ENCODE data around the gene CHADL.

CHADL gene

DNA sequence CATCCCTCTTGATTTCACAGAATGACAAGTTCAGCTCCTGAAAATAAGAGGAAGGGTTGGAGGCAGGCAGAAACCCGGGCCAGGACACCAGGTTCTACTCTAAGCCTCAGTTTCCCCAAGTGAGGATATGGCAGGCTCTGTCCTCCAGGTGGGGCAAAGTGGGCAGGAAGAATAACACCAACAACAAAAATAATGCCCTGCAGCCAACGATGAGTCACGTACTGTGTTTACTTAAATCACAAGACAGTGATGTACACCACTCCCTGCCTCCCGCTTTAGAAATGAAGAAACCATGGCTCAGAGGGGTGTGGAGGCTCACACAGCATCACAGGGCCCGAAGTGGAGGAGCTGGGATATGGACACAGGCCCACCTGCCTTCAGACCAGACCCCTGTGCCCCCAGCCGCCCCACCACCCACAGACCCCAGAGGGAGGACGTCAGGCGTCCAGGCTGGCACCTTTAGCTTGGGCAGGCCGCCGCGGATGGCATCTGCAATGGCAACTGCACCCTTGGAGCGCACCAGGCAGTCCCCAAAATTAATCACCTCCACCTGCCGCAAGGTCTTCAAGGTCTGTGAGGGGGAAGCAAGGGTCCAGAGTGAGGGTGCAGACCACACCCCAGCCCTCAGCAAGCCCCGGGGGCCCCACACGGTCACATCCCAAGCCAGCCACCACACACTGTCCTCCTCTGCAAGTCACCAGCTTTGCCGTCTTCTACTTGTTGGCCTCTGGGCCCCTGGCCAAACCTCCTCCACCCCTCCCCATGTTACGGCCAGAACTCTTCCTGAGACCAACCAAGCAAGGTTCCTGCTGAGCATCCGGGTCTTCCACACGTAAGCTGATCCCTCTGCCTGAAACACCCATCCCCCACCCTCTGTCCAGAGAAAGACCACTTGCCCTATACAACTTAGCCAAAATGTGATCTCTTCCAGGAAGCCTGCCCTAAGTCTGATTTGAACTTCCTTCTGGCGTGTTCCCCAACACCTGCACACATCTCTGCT is 15.8 kb upstream of the CHADL start:
- TF ChIP-seq, protein P1, sequence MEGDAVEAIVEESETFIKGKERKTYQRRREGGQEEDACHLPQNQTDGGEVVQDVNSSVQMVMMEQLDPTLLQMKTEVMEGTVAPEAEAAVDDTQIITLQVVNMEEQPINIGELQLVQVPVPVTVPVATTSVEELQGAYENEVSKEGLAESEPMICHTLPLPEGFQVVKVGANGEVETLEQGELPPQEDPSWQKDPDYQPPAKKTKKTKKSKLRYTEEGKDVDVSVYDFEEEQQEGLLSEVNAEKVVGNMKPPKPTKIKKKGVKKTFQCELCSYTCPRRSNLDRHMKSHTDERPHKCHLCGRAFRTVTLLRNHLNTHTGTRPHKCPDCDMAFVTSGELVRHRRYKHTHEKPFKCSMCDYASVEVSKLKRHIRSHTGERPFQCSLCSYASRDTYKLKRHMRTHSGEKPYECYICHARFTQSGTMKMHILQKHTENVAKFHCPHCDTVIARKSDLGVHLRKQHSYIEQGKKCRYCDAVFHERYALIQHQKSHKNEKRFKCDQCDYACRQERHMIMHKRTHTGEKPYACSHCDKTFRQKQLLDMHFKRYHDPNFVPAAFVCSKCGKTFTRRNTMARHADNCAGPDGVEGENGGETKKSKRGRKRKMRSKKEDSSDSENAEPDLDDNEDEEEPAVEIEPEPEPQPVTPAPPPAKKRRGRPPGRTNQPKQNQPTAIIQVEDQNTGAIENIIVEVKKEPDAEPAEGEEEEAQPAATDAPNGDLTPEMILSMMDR (IDR thresholded peaks at IDR 0.05; ENCODE audit: low read depth, low read length), result peak; percentile 25
- peak; percentile 47 for DNase-seq (ENCODE audit: extremely low read depth, low read depth)

DNA sequence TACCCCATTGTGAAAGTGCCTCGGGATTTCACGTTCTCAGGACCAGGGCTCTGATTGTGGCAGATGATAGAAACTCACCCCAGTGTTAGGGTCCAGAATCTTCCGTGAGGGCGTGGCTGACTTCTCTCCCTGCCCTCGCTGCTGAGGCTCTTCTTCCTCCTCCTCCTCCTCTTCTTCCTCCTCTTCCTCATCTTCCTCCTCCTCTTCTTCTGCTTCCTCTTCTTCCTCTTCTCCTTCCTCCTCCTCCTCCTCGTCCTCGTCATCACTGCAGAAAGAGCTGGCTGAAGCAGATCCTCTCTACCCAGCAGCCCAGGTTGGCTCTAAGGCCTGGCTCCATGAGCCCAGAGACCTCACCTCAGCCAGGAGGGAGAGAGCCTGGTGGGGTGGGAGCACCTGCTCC is 13.5 kb upstream of the CHADL start:
- no peak for DNase-seq (ENCODE audit: extremely low read depth, low read depth)
- TF ChIP-seq, protein P1 (IDR thresholded peaks at IDR 0.05; ENCODE audit: low read depth, low read length), result no peak

DNA sequence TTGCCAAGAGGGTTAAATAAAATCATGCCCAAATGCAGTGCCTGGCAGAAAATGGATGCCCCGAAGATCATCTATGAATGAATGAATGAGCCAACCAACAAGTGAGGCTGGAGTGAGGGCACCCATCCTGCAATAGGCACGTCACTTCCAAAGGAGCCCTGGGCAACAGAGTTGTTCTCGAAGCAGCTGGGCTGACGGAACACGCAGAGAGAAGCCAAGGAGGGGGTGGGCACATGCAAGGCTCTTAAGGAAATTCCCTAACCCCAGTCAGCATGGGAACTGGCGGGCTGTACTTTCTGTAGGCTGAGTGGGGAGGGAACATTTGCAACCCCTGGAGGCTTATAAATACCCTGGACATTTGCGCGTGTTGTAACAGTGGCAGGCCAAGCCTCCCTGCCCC is 11.6 kb upstream of the CHADL start:
- DNase-seq (ENCODE audit: extremely low read depth, low read depth), result no peak
- TF ChIP-seq, protein P1 (IDR thresholded peaks at IDR 0.05; ENCODE audit: low read depth, low read length), result no peak

DNA sequence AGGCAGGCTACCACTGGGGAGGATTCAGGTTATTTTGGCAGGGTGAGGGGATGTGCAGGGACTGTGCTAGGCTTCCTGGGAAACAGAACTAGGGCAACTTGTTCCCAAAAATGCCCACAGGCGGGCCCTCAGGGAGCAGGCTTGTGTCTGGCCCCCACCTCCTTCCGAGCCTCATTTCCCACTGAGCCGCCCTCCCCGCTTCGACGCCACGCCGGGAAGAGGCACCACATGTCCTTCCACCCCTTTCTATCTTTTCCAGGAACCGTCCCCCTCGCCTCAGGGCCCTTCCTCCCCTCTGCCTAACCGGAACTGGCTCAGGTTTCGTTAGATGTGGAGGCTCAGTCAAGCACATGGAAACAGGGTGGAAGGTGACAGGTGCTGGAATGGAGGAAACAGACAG is 9.4 kb upstream of the CHADL start:
- DNase-seq (ENCODE audit: extremely low read depth, low read depth), result no peak
- TF ChIP-seq, protein P1 (IDR thresholded peaks at IDR 0.05; ENCODE audit: low read depth, low read length), result no peak

DNA sequence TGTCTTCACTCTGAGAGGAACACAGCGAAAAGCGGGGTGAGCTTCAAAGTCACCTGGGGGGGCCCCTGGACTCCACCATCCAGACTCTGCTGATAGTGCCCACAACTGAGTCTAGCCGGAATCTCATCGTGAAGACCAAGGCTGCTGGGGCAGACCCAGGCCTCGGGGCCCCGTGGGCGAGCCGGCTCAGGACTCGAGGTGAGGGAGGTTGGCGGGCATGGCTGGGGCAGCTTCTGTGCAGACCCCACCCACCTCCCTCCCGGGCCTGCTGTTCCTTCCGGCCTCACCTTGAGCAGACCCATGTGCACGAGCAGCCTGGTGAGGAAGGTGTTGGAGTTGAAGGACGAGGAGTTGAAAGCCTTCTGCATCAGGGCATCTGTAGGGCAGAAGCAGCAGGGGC is 8.7 kb upstream of the CHADL start:
- DNase-seq (ENCODE audit: extremely low read depth, low read depth), result no peak
- TF ChIP-seq, protein P1 (IDR thresholded peaks at IDR 0.05; ENCODE audit: low read depth, low read length), result no peak

DNA sequence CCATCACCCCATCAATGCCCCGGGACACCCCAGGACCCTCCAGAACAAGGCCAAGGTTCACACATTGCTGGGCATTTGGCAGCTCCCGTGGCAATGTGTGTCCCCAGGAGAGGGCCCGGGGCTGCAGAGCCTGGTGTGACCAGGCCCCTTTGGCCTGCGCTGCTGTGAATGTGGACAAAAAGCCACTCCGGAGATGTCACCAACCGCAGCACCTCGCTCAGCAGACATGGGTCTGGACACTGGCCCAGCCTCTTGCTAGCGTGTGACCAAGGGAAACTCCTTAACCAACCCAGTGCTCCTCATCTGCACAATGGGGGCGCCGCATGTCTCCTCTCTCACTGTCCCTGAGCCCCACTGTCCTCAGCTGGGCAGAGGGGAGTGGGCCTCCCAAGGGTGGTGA is 8.0 kb upstream of the CHADL start:
- no peak for DNase-seq (ENCODE audit: extremely low read depth, low read depth)
- TF ChIP-seq, protein P1 (IDR thresholded peaks at IDR 0.05; ENCODE audit: low read depth, low read length), result no peak

DNA sequence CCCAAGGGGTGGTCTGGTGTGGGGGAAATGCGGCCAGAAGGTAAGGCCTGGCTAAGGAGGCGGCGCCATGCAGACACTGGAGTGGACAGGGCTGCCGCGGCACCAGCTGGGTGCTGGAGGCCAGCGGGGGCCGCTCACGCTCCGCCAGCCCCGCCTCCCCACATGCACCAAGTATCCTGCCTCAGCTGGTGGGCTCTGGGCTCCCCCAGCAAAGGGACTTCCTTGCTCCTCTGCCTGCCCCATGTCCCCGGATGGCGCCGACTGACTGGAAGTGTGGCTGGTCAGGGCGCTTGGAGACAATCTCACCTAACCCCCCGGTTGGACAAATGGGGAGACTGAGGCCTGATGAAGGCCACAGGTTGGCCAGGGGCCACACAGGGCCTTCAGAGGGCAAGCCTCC is 7.6 kb upstream of the CHADL start:
- TF ChIP-seq, protein P1 (IDR thresholded peaks at IDR 0.05; ENCODE audit: low read depth, low read length), result no peak
- no peak for DNase-seq (ENCODE audit: extremely low read depth, low read depth)
